Measurements from ENCODE around the gene STRA6. TPM values are rescaled to one million over a fixed set of nuclear protein-coding genes. Genes with fewer than 3 reads are reported as not detected.

The STRA6 gene
- total RNA-seq, 1 experiment from 2014 or later = 0.54 TPM

- H3K36me3 ChIP-seq (ENCODE audit: control insufficient read depth in 1 of 2, insufficient read depth in 2 of 2, low read length in 2 of 2) = no peaks in the 10 kb centered on the region
- no peak overlapping the region for H2AFZ ChIP-seq (ENCODE audit: low read depth, low read length, poor library complexity, severe bottlenecking)
- intact Hi-C loops (cut with micrococcal nuclease) = no loop called here
- TF ChIP-seq SRF (IDR thresholded peaks at IDR 0.05; ENCODE audit: low read depth) (no peak), MAX (IDR thresholded peaks at IDR 0.05) (no peak), JUND (IDR thresholded peaks at IDR 0.05) (no peak), CTCF (IDR thresholded peaks at IDR 0.05 in 2 of 3, conservative IDR thresholded peaks at IDR 0.05 in 1 of 3; ENCODE audit: borderline replicate concordance in 1 of 3, insufficient read depth in 1 of 3, low read depth in 2 of 3, low read length in 2 of 3) (no peak), ZFX (IDR thresholded peaks at IDR 0.05) (no peak), POLR2AphosphoS5 (IDR thresholded peaks at IDR 0.05; ENCODE audit: low read depth, low read length) (no peak), FOSL1 (IDR thresholded peaks at IDR 0.05; ENCODE audit: low read depth) (no peak), ZBTB33 (IDR thresholded peaks at IDR 0.05; ENCODE audit: extremely low read depth, insufficient replicate concordance, low read length) (no peak), REST (IDR thresholded peaks at IDR 0.05; ENCODE audit: low read depth) (no peak), SP1 (IDR thresholded peaks at IDR 0.05; ENCODE audit: low read depth) (no peak), POLR2A (IDR thresholded peaks at IDR 0.05; ENCODE audit: borderline replicate concordance, extremely low read depth, insufficient read depth, insufficient read length) (no peak), CBX3 (IDR thresholded peaks at IDR 0.05; ENCODE audit: low read depth) (no peak), EZH2phosphoT487 (IDR thresholded peaks at IDR 0.05; ENCODE audit: borderline replicate concordance) (no peak), EGR1 (IDR thresholded peaks at IDR 0.05; ENCODE audit: low read depth) (no peak), ZNF274 (IDR thresholded peaks at IDR 0.05; ENCODE audit: low read depth, low read length) (no peak), RAD21 (IDR thresholded peaks at IDR 0.05; ENCODE audit: low read depth) (no peak)
- no peaks in the 10 kb centered on the region for H3K9me2 ChIP-seq (ENCODE audit: insufficient read depth)
- H3K4me3 ChIP-seq (replicated peaks in 1 of 2; ENCODE audit: low read depth in 1 of 2, low read length in 2 of 2) = no peak overlapping the region
- no peak overlapping the region for H3K27ac ChIP-seq (ENCODE audit: low read depth, low read length)
- ATAC-seq (no peak), DNase-seq (ENCODE audit: low read depth, low spot score) (no peak)
- no peak overlapping the region for H3K4me2 ChIP-seq (ENCODE audit: low read length)
- no peaks in the 10 kb centered on the region for H3K79me2 ChIP-seq (ENCODE audit: insufficient read depth, low read length)
- BruUV-seq (replicated peaks) = no TSS peak
- ChIA-PET POLR2A (no interaction called here), CTCF (interaction anchor here (0.9 kb wide), 1 partner anchor 151 kb away, joined by 3 read pairs; no protein-coding TSS in a partner anchor), RAD21 (ENCODE audit: low non-redundant PET in 1 of 2, low total read pairs in 2 of 2, uncharacterized antibody in 2 of 2, unreplicated experiment in 2 of 2) (no interaction called here)
- H3K9ac ChIP-seq (ENCODE audit: low read length) = no peak overlapping the region
- H4K20me1 ChIP-seq (ENCODE audit: insufficient read depth) = no peaks in the 10 kb centered on the region
- H3K4me1 ChIP-seq (ENCODE audit: control insufficient read depth in 1 of 2, insufficient read depth in 2 of 2, low read length in 2 of 2) = no peaks in the 10 kb centered on the region
- H3K9me3 ChIP-seq (ENCODE audit: control insufficient read depth in 1 of 2, insufficient read depth in 1 of 2, low read depth in 1 of 2, low read length in 2 of 2) = no peaks in the 10 kb centered on the region
- no peaks in the 10 kb centered on the region for H3K27me3 ChIP-seq (ENCODE audit: insufficient read depth, low read length)
Measured at GRCh38 chr15:74156678-74157411, 45.7 kb downstream of the STRA6 start.

All from HCT116 (cell line).